Neural cell (in vitro differentiated cells): Measurements from ENCODE around the gene ATL2. TPM values are rescaled to one million over a fixed set of nuclear protein-coding genes. Genes with fewer than 3 reads are reported as not detected.

ENCODE experiments used
- H2AFZ ChIP-seq: fragments of 200-600, 300-800 bp; sonication (generic), shearing (Covaris generic); 2 replicates; pipeline ENCODE4 v1.6.0; 2014; ENCODE audit warnings: low read depth, mild to moderate bottlenecking, antibody characterized with exemption, low read length, moderate library complexity
- H3F3A ChIP-seq: fragments of 200-600 bp; shearing (Covaris generic); 2 replicates; pipeline ENCODE4 v1.6.1; 2016; ENCODE audit warnings: mild to moderate bottlenecking, moderate library complexity, mixed read lengths, antibody characterized with exemption, low read length; ENCODE audit not compliant: insufficient read depth, poor library complexity, severe bottlenecking
- H3K27ac ChIP-seq: fragments of 200-600, 300-800 bp; sonication (generic), shearing (Covaris generic); 2 replicates; pipeline ENCODE4 v1.5.1; 2014; ENCODE audit warnings: mild to moderate bottlenecking, low read length, moderate library complexity
- H3K27me3 ChIP-seq: fragments of 300-800, 200-600 bp; sonication (generic), shearing (Covaris generic); 2 replicates; pipeline ENCODE4 v1.6.0; 2014; ENCODE audit warnings: mild to moderate bottlenecking, low read depth, low read length, moderate library complexity; ENCODE audit not compliant: insufficient read depth
- H3K36me3 ChIP-seq: fragments of 300-800, 200-600 bp; sonication (generic), shearing (Covaris generic); 2 replicates; pipeline ENCODE4 v1.5.1; 2014; ENCODE audit warnings: mild to moderate bottlenecking, antibody characterized with exemption, low read length, moderate library complexity; ENCODE audit not compliant: insufficient read depth
- H3K4me2 ChIP-seq: fragments of 300-800, 200-600 bp; sonication (generic), shearing (Covaris generic); 2 replicates; pipeline ENCODE4 v1.6.0; 2014; ENCODE audit warnings: mild to moderate bottlenecking, low read length
- H3K4me3 ChIP-seq: fragments of 300-800, 200-600 bp; sonication (generic), shearing (Covaris generic); 2 replicates; pipeline ENCODE4 v1.5.1; 2014; ENCODE audit warnings: mild to moderate bottlenecking, low read length, moderate library complexity
- H3K79me2 ChIP-seq: fragments of 200-600 bp; shearing (Covaris generic); replicated peaks from 2 replicates; pipeline ENCODE4 v1.6.0; 2014; ENCODE audit warnings: mild to moderate bottlenecking, low read length, moderate library complexity; ENCODE audit not compliant: insufficient read depth
- H3K9ac ChIP-seq: fragments of 300-800, 200-600 bp; sonication (generic), shearing (Covaris generic); 2 replicates; pipeline ENCODE4 v1.6.1; 2016; ENCODE audit warnings: mild to moderate bottlenecking, low read length, mixed read lengths
- H3K9me2 ChIP-seq: fragments of 200-600 bp; shearing (Covaris generic); 2 replicates; pipeline ENCODE4 v1.6.1; 2016; ENCODE audit warnings: mild to moderate bottlenecking, low read length, mixed read lengths; ENCODE audit not compliant: insufficient read depth
- H3K9me3 ChIP-seq: fragments of 200-600, 300-800 bp; sonication (generic), shearing (Covaris generic); 2 replicates; pipeline ENCODE4 v1.6.1; 2016; ENCODE audit warnings: mild to moderate bottlenecking, mixed run types, low read length, moderate library complexity, mixed read lengths
- H4K20me1 ChIP-seq: fragments of 200-600 bp; shearing (Covaris generic); 2 replicates; pipeline ENCODE4 v1.6.1; 2016; ENCODE audit warnings: mild to moderate bottlenecking, mixed run types; ENCODE audit not compliant: insufficient read depth
- EP300 ChIP-seq: fragments of 450-650 bp; conservative IDR thresholded peaks from 2 replicates; pipeline ENCODE4 v1.6.1; 2014; ENCODE audit warnings: antibody characterized with exemption, mild to moderate bottlenecking, moderate library complexity; ENCODE audit not compliant: poor library complexity, severe bottlenecking
- EZH2 ChIP-seq: fragments of 200-600, 300-800 bp; shearing (Covaris generic), sonication (generic); IDR thresholded peaks from 2 replicates; pipeline ENCODE4 v1.6.1; 2014; ENCODE audit warnings: antibody characterized with exemption, low read length, borderline replicate concordance, mild to moderate bottlenecking; ENCODE audit not compliant: insufficient read depth, poor library complexity, severe bottlenecking
- MXI1 ChIP-seq: fragments of 450-650 bp; conservative IDR thresholded peaks from 2 replicates; pipeline ENCODE4 v1.6.1; 2014; ENCODE audit warnings: antibody characterized with exemption, mild to moderate bottlenecking; ENCODE audit not compliant: poor library complexity, severe bottlenecking
- POLR2AphosphoS5 ChIP-seq: IDR thresholded peaks from 2 replicates; pipeline ENCODE4 v1.6.1; 2012
- RAD21 ChIP-seq: fragments of 450-650 bp; conservative IDR thresholded peaks from 2 replicates; pipeline ENCODE4 v1.6.1; 2014; ENCODE audit warnings: antibody characterized with exemption, mild to moderate bottlenecking, moderate library complexity
- SMC3 ChIP-seq: fragments of 450-650 bp; conservative IDR thresholded peaks from 2 replicates; pipeline ENCODE4 v1.6.1; 2014; ENCODE audit warnings: antibody characterized with exemption, mild to moderate bottlenecking, moderate library complexity; ENCODE audit not compliant: poor library complexity
- TAF1 ChIP-seq: IDR thresholded peaks from 2 replicates; pipeline ENCODE4 v1.6.1; 2012; ENCODE audit warnings: low read depth
- polyA plus RNA-seq: library from polyadenylated mRNA; depleted of rRNA; stranded (reverse); fragments of >200 nt; gene quantifications from 2 replicates; pipeline ENCODE4 v1.2.3, GENCODE V29; 2014
- TF ChIP-seq, protein P1 (sequence below): fragments of 450-650 bp; IDR thresholded peaks from 2 replicates; pipeline ENCODE4 v1.5.1; 2014; ENCODE audit warnings: antibody characterized with exemption, mild to moderate bottlenecking, moderate library complexity; ENCODE audit not compliant: poor library complexity, severe bottlenecking
- TF ChIP-seq, protein P2 (sequence below): IDR thresholded peaks from 2 replicates; pipeline ENCODE4 v1.6.1; 2012; ENCODE audit warnings: borderline replicate concordance

ATL2 gene
- polyA plus RNA-seq, 1 donor from 2014 or later, result 66.8 TPM

DNA sequence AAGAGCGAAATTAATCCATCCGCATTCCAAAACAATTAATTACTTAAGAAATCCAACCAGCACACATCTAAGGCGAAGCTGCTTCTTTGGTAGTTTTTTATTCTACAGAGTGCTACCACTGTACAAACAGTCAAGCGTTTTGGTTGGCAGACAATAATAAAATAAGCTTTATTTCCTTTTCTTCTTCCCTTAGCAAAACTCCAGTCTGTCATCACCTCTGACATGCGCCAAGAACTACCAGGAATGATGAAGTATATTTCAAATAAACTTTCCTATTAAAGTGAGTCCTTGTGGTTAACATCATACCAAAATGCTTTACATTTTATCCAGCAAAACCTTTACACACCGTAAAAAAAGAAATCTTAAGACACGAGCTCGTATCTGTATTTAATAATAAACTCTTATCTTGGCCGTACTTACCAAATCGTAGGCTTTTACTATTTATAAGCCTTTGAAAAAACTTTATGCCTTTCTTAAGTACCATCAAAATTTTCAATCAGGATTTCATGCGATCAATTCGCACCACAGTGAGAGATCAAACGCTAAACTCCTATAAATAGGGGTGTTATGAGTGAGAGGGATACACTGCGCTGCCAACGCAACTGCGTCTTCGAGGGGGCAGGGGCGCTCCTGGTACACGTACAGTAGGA, 1.3 kb downstream of the ATL2 start:
- Histone ChIP-seq H3K4me2 (peak overlapping the region; percentile 50), H3K36me3 (no peaks in the 10 kb centered on the region), H3K9me2 (no peaks in the 10 kb centered on the region), H2AFZ (peak overlapping the region; percentile 43), H3K4me3 (peak overlapping the region; percentile 89), H3F3A (no peaks in the 10 kb centered on the region), H3K9ac (peak overlapping the region; percentile 86), H3K79me2 (peaks cover 48% of the 10 kb centered on the region), H3K9me3 (no peaks in the 10 kb centered on the region), H3K27me3 (no peaks in the 10 kb centered on the region), H3K27ac (peak overlapping the region; percentile 85), H4K20me1 (no peaks in the 10 kb centered on the region)
- TF ChIP-seq, protein P1, sequence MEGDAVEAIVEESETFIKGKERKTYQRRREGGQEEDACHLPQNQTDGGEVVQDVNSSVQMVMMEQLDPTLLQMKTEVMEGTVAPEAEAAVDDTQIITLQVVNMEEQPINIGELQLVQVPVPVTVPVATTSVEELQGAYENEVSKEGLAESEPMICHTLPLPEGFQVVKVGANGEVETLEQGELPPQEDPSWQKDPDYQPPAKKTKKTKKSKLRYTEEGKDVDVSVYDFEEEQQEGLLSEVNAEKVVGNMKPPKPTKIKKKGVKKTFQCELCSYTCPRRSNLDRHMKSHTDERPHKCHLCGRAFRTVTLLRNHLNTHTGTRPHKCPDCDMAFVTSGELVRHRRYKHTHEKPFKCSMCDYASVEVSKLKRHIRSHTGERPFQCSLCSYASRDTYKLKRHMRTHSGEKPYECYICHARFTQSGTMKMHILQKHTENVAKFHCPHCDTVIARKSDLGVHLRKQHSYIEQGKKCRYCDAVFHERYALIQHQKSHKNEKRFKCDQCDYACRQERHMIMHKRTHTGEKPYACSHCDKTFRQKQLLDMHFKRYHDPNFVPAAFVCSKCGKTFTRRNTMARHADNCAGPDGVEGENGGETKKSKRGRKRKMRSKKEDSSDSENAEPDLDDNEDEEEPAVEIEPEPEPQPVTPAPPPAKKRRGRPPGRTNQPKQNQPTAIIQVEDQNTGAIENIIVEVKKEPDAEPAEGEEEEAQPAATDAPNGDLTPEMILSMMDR, result no peak
- no peak for TF ChIP-seq MXI1
- TF ChIP-seq POLR2AphosphoS5, result peak; percentile 55
- TF ChIP-seq EP300, result no peak

- peak overlapping the region; percentile 50 for H3K4me2 ChIP-seq
- H3K36me3 ChIP-seq, result no peaks in the 10 kb centered on the region
- H3K27me3 ChIP-seq, result no peaks in the 10 kb centered on the region
- peaks cover 51% of the 10 kb centered on the region for H3K79me2 ChIP-seq
- H3K9me3 ChIP-seq, result no peaks in the 10 kb centered on the region
- H3K9me2 ChIP-seq, result no peaks in the 10 kb centered on the region
- H3K27ac ChIP-seq, result no peak overlapping the region
- no peak overlapping the region for H2AFZ ChIP-seq
- no peaks in the 10 kb centered on the region for H4K20me1 ChIP-seq
- no peaks in the 10 kb centered on the region for H3F3A ChIP-seq
- peak overlapping the region; percentile 89 for H3K4me3 ChIP-seq
- H3K9ac ChIP-seq, result no peak overlapping the region
- TF ChIP-seq EZH2 (no peak), EP300 (no peak), RAD21 (no peak), SMC3 (no peak)
- TF ChIP-seq, protein P1, result no peak
These were observed 2.1 kb downstream of the ATL2 start for GRCh38 chr2:38374984-38375383.

DNA sequence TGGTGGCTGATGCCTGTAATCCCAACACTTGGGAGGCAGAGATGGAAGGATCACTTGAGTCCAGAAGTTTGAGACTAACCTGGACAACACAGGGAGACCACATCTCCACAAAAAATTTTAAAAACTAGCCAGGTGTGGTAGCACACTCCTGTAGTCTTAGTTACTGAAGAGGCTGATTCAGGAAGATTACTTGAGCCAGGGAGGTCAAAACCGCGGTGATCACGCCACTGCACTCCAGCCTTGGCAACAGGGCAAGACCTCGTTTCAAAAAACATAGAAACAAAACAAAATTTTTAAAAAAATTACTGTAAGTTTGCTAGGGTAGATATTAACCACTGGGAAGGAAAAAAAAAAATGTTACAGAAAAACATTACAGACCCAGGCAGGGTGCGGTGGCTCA, 5.8 kb downstream of the ATL2 start:
- Histone ChIP-seq H3K9ac (no peak overlapping the region), H3F3A (no peaks in the 10 kb centered on the region), H3K36me3 (no peaks in the 10 kb centered on the region), H4K20me1 (no peaks in the 10 kb centered on the region), H3K4me3 (no peak overlapping the region), H3K27me3 (no peaks in the 10 kb centered on the region), H3K4me2 (no peak overlapping the region), H2AFZ (no peak overlapping the region), H3K9me2 (no peaks in the 10 kb centered on the region), H3K9me3 (no peaks in the 10 kb centered on the region), H3K27ac (no peak overlapping the region), H3K79me2 (peaks cover 65% of the 10 kb centered on the region)
- TF ChIP-seq MXI1, result no peak
- no peak for TF ChIP-seq SMC3
- no peak for TF ChIP-seq RAD21
- no peak for TF ChIP-seq POLR2AphosphoS5
- TF ChIP-seq, protein P1, result no peak
- TF ChIP-seq, protein P2, sequence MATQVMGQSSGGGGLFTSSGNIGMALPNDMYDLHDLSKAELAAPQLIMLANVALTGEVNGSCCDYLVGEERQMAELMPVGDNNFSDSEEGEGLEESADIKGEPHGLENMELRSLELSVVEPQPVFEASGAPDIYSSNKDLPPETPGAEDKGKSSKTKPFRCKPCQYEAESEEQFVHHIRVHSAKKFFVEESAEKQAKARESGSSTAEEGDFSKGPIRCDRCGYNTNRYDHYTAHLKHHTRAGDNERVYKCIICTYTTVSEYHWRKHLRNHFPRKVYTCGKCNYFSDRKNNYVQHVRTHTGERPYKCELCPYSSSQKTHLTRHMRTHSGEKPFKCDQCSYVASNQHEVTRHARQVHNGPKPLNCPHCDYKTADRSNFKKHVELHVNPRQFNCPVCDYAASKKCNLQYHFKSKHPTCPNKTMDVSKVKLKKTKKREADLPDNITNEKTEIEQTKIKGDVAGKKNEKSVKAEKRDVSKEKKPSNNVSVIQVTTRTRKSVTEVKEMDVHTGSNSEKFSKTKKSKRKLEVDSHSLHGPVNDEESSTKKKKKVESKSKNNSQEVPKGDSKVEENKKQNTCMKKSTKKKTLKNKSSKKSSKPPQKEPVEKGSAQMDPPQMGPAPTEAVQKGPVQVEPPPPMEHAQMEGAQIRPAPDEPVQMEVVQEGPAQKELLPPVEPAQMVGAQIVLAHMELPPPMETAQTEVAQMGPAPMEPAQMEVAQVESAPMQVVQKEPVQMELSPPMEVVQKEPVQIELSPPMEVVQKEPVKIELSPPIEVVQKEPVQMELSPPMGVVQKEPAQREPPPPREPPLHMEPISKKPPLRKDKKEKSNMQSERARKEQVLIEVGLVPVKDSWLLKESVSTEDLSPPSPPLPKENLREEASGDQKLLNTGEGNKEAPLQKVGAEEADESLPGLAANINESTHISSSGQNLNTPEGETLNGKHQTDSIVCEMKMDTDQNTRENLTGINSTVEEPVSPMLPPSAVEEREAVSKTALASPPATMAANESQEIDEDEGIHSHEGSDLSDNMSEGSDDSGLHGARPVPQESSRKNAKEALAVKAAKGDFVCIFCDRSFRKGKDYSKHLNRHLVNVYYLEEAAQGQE, result no peak
- no peak for TF ChIP-seq TAF1
- no peak for TF ChIP-seq EP300
- TF ChIP-seq EZH2, result no peak
